Gastroesophageal sphincter (tissue), 3 donors: ENCODE measurements around the gene KCNK4.

Source experiments
- POLR2A ChIP-seq, 2 donors: fragments of 450-650 bp; IDR thresholded peaks; one replicate each; pipeline ENCODE4 v1.6.1; 2017; ENCODE audit warnings: antibody characterized with exemption in 2 of 2, mild to moderate bottlenecking in 2 of 2, moderate library complexity in 1 of 2
- POLR2AphosphoS5 ChIP-seq: sonication (generic); formaldehyde crosslinking; IDR thresholded peaks from one replicate; pipeline ENCODE4 v1.6.1; 2017; ENCODE audit warnings: antibody characterized with exemption
- TF ChIP-seq, protein P1 (sequence below), 4 experiments: fragments of 200-600 bp in 2 of 4; fragments of 450-650 bp in 2 of 4; sonication (generic) in 1 of 4; IDR thresholded peaks; one replicate each; pipeline ENCODE4 v1.5.1; 2017 to 2019; ENCODE audit warnings: antibody characterized with exemption in 4 of 4, mild to moderate bottlenecking in 2 of 4, moderate library complexity in 2 of 4

DNA sequence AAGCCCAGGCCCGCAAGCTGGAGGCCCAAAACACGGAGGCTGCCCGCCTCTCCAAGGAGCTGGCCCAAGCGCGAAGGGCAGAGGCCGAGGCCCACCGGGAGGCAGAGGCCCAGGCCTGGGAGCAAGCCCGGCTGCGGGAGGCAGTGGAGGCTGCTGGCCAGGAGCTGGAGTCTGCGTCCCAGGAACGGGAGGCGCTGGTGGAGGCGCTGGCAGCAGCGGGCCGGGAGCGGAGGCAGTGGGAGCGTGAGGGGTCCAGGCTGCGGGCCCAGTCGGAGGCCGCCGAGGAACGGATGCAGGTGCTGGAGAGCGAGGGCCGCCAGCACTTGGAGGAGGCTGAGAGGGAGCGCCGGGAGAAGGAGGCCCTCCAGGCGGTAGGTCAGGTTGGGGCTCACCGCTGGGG, 53.7 kb downstream of the KCNK4 start:
- TF ChIP-seq, protein P1, sequence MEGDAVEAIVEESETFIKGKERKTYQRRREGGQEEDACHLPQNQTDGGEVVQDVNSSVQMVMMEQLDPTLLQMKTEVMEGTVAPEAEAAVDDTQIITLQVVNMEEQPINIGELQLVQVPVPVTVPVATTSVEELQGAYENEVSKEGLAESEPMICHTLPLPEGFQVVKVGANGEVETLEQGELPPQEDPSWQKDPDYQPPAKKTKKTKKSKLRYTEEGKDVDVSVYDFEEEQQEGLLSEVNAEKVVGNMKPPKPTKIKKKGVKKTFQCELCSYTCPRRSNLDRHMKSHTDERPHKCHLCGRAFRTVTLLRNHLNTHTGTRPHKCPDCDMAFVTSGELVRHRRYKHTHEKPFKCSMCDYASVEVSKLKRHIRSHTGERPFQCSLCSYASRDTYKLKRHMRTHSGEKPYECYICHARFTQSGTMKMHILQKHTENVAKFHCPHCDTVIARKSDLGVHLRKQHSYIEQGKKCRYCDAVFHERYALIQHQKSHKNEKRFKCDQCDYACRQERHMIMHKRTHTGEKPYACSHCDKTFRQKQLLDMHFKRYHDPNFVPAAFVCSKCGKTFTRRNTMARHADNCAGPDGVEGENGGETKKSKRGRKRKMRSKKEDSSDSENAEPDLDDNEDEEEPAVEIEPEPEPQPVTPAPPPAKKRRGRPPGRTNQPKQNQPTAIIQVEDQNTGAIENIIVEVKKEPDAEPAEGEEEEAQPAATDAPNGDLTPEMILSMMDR (IDR thresholded peaks at IDR 0.05), result no peak
- TF ChIP-seq POLR2AphosphoS5 (no peak), POLR2A (IDR thresholded peaks at IDR 0.05) (no peak)
